GM23338 (cell line): ENCODE measurements around the gene CPNE2.

ENCODE experiments used
- CREB1 ChIP-seq: fragments of 250-450 bp; sonication (Bioruptor Pico); IDR thresholded peaks from 2 replicates; pipeline ENCODE4 v1.5.0; 2020; ENCODE audit warnings: low read depth, mild to moderate bottlenecking, moderate library complexity
- CTCF ChIP-seq, 2 experiments: fragments of 200-600 bp in 1 of 2; sonication (generic) in 1 of 2; conservative IDR thresholded peaks; 2 replicates each; pipeline versions ENCODE4 v1.5.1 to v1.6.1; 2016 to 2017; ENCODE audit warnings: antibody characterized with exemption in 2 of 2, low read depth in 2 of 2, mild to moderate bottlenecking in 2 of 2, moderate library complexity in 1 of 2
- EZH2 ChIP-seq: fragments of 200-600 bp; sonication (generic); IDR thresholded peaks from one replicate; pipeline ENCODE4 v1.8.0; 2017; ENCODE audit warnings: antibody characterized with exemption, mild to moderate bottlenecking, low read depth; ENCODE audit not compliant: unreplicated experiment
- EZH2phosphoT487 ChIP-seq: fragments of 200-600 bp; sonication (generic); IDR thresholded peaks from one replicate; pipeline ENCODE4 v1.8.1; 2018; ENCODE audit warnings: antibody characterized with exemption; ENCODE audit not compliant: unreplicated experiment
- JUNB ChIP-seq: IDR thresholded peaks from one replicate; pipeline ENCODE4 v1.6.1; 2016; ENCODE audit warnings: antibody characterized with exemption; ENCODE audit not compliant: unreplicated experiment
- NANOG ChIP-seq: IDR thresholded peaks from 2 replicates; pipeline ENCODE4 v1.6.1; 2016; ENCODE audit warnings: antibody characterized with exemption, borderline replicate concordance
- ZNF331 ChIP-seq: fragments of 250-450 bp; sonication (Bioruptor Pico); IDR thresholded peaks from 2 replicates; pipeline ENCODE4 v1.5.0; 2020; ENCODE audit warnings: low read depth, mild to moderate bottlenecking, moderate library complexity
- TF ChIP-seq, protein P1 (sequence below): IDR thresholded peaks from one replicate; pipeline ENCODE4 v1.6.1; 2018; ENCODE audit warnings: antibody characterized with exemption; ENCODE audit not compliant: unreplicated experiment
- TF ChIP-seq, protein P2 (sequence below): IDR thresholded peaks from 2 replicates; pipeline ENCODE4 v1.6.1; 2016; ENCODE audit warnings: antibody characterized with exemption

DNA sequence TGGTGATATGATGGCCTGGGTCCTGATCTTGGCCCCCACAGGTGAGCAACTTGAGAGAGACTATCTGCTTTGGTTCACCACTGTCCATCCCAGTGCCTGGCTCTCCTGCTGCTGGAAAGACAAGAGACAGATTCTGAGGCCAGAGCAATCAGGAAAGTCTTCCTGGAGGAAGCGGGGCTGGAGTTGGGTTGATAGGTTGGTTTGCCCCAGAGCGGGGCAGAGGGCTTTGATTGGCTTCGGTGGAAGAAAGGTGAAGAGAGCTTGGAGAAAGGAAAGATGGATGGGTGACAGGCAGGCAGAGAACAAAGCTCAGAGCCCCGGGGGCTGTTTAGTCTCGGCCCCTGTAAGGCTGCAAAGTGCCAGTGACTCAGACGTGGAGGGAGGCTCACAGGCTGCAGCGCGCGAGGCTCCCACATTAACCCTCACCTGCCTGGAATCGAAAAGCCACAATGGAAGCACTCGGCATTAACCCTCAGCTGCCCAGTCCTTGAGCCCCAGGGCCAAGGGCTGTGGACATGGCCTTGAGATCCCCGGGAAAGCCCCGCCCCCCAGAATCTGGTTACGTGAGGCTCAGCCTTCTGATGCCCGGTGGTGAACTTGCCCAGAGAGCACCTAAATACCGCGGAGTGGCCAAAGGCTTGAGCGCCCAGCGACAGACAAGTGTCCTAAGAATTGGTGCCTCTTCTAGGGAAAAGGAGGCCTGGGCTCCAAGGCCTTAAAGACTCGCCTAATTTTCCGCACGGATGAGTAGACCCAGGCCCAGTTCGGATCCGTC is 996 bp upstream of the CPNE2 start:
- TF ChIP-seq, protein P1, sequence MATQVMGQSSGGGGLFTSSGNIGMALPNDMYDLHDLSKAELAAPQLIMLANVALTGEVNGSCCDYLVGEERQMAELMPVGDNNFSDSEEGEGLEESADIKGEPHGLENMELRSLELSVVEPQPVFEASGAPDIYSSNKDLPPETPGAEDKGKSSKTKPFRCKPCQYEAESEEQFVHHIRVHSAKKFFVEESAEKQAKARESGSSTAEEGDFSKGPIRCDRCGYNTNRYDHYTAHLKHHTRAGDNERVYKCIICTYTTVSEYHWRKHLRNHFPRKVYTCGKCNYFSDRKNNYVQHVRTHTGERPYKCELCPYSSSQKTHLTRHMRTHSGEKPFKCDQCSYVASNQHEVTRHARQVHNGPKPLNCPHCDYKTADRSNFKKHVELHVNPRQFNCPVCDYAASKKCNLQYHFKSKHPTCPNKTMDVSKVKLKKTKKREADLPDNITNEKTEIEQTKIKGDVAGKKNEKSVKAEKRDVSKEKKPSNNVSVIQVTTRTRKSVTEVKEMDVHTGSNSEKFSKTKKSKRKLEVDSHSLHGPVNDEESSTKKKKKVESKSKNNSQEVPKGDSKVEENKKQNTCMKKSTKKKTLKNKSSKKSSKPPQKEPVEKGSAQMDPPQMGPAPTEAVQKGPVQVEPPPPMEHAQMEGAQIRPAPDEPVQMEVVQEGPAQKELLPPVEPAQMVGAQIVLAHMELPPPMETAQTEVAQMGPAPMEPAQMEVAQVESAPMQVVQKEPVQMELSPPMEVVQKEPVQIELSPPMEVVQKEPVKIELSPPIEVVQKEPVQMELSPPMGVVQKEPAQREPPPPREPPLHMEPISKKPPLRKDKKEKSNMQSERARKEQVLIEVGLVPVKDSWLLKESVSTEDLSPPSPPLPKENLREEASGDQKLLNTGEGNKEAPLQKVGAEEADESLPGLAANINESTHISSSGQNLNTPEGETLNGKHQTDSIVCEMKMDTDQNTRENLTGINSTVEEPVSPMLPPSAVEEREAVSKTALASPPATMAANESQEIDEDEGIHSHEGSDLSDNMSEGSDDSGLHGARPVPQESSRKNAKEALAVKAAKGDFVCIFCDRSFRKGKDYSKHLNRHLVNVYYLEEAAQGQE = no peak
- TF ChIP-seq CTCF (conservative IDR thresholded peaks at IDR 0.05; ENCODE audit: low read depth in 2 of 2) (no peak), EZH2 (no peak), JUNB (no peak), ZNF331 (no peak), EZH2phosphoT487 (no peak), CREB1 (no peak), NANOG (no peak)
- TF ChIP-seq, protein P2, sequence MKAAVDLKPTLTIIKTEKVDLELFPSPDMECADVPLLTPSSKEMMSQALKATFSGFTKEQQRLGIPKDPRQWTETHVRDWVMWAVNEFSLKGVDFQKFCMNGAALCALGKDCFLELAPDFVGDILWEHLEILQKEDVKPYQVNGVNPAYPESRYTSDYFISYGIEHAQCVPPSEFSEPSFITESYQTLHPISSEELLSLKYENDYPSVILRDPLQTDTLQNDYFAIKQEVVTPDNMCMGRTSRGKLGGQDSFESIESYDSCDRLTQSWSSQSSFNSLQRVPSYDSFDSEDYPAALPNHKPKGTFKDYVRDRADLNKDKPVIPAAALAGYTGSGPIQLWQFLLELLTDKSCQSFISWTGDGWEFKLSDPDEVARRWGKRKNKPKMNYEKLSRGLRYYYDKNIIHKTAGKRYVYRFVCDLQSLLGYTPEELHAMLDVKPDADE = no peak
